HL-60 (cell line): ENCODE results near the gene RBFOX2.

ENCODE experiments used
- DNase-seq, 2 experiments: peaks; one replicate each; pipeline ENCODE4 v3.0.0-alpha.2; 2010 to 2020; ENCODE audit warnings: low read depth in 1 of 2, low spot score in 1 of 2
- H3K27ac ChIP-seq: fragments of 250-450 bp; sonication (Bioruptor Pico); replicated peaks from 2 replicates; pipeline ENCODE4 v1.5.1; 2020; ENCODE audit warnings: mild to moderate bottlenecking, moderate library complexity
- H3K27me3 ChIP-seq: fragments of 250-450 bp; sonication (Bioruptor Pico); 2 replicates; pipeline ENCODE4 v1.5.1; 2021; ENCODE audit warnings: mild to moderate bottlenecking, moderate library complexity; ENCODE audit not compliant: insufficient read depth, poor library complexity, severe bottlenecking
- H3K4me3 ChIP-seq: replicated peaks from 2 replicates; pipeline ENCODE4 v1.5.1; 2011; ENCODE audit warnings: mild to moderate bottlenecking, control low read depth, low read length; ENCODE audit not compliant: insufficient read depth
- CTCF ChIP-seq: IDR thresholded peaks from one replicate; pipeline ENCODE4 v1.5.1; 2011; ENCODE audit warnings: low read length, control low read depth, inconsistent platforms; ENCODE audit not compliant: insufficient read depth
- GABPA ChIP-seq: IDR thresholded peaks from 2 replicates; pipeline ENCODE4 v1.6.1; 2012; ENCODE audit warnings: low read depth
- POLR2AphosphoS5 ChIP-seq: IDR thresholded peaks from 2 replicates; pipeline ENCODE4 v1.6.1; 2012; ENCODE audit warnings: low read depth
- SPI1 ChIP-seq: IDR thresholded peaks from 2 replicates; pipeline ENCODE4 v1.6.1; 2012; ENCODE audit warnings: low read depth, mild to moderate bottlenecking, borderline replicate concordance
- TF ChIP-seq, protein P1 (sequence below): IDR thresholded peaks from 2 replicates; pipeline ENCODE4 v1.6.1; 2012; ENCODE audit warnings: low read depth; ENCODE audit not compliant: insufficient replicate concordance

The RBFOX2 gene

GRCh38 chr22:35719212-35719875 is 309.3 kb downstream of the RBFOX2 start:
- H3K4me3 ChIP-seq: no peak overlapping the region
- H3K27ac ChIP-seq: no peak overlapping the region
- H3K27me3 ChIP-seq: no peaks in the 10 kb centered on the region
- DNase-seq: no peak
- TF ChIP-seq GABPA (no peak), SPI1 (no peak), POLR2AphosphoS5 (no peak), CTCF (no peak)
- TF ChIP-seq, protein P1, sequence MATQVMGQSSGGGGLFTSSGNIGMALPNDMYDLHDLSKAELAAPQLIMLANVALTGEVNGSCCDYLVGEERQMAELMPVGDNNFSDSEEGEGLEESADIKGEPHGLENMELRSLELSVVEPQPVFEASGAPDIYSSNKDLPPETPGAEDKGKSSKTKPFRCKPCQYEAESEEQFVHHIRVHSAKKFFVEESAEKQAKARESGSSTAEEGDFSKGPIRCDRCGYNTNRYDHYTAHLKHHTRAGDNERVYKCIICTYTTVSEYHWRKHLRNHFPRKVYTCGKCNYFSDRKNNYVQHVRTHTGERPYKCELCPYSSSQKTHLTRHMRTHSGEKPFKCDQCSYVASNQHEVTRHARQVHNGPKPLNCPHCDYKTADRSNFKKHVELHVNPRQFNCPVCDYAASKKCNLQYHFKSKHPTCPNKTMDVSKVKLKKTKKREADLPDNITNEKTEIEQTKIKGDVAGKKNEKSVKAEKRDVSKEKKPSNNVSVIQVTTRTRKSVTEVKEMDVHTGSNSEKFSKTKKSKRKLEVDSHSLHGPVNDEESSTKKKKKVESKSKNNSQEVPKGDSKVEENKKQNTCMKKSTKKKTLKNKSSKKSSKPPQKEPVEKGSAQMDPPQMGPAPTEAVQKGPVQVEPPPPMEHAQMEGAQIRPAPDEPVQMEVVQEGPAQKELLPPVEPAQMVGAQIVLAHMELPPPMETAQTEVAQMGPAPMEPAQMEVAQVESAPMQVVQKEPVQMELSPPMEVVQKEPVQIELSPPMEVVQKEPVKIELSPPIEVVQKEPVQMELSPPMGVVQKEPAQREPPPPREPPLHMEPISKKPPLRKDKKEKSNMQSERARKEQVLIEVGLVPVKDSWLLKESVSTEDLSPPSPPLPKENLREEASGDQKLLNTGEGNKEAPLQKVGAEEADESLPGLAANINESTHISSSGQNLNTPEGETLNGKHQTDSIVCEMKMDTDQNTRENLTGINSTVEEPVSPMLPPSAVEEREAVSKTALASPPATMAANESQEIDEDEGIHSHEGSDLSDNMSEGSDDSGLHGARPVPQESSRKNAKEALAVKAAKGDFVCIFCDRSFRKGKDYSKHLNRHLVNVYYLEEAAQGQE: no peak

DNA sequence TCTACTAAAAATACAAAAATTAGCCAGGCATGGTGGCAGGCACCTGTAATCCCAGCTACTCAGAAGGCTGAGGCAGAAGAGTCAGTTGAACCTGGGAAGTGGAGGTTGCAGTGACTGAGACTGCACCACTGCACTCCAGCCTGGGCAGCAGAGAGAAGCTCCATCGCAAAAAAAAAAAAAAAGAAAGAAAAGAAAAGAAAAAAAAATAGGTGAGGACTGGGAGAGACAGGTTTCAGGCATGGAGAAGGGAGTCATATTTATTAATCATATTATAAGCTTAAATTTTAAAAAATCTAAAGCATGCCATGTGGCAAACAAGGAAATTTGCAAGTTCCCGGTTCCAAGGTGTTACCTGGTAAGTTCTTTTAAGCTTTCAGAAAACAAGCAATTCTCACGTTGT is 311.1 kb downstream of the RBFOX2 start, which contains the start of gene APOL5:
Gene APOL5 (plus strand): TSS at position 301 of the 400 bp plus-strand sequence. CDS start 0 bp downstream, at position 301.
- no peak for DNase-seq

GRCh38 chr22:35712672-35713071 is 316.0 kb downstream of the RBFOX2 start:
- DNase-seq: no peak
- Histone ChIP-seq H3K27ac (no peak overlapping the region), H3K27me3 (no peaks in the 10 kb centered on the region), H3K4me3 (no peak overlapping the region)
- TF ChIP-seq CTCF: no peak
- no peak for TF ChIP-seq GABPA
- TF ChIP-seq POLR2AphosphoS5: no peak
- TF ChIP-seq SPI1: no peak
- TF ChIP-seq, protein P1: no peak

More for the DNA sequence above, 311.1 kb downstream of the RBFOX2 start, which contains the start of gene APOL5:
- no peak within 1 kb of the TSS for H3K4me3 ChIP-seq
- H3K27ac ChIP-seq: no peak within 1 kb of the TSS
- H3K27me3 ChIP-seq: no peaks in the 10 kb centered on the region
- TF ChIP-seq SPI1 (no peak), CTCF (no peak), GABPA (no peak), POLR2AphosphoS5 (no peak)
- TF ChIP-seq, protein P1: no peak
